SHP77 treated with DMSO at 0.1 percent for 48 hours (cell line): ENCODE data around the gene USP48.

Experiments used
- DNase-seq: peaks from one replicate; lab custom pipeline; 2025; lab: John Stamatoyannopoulos, UW

The USP48 gene

GRCh38 chr1:21652937-21653743 lies 129.8 kb downstream of the USP48 start:
- DNase-seq: no peak

GRCh38 chr1:21652101-21652936 lies 130.6 kb downstream of the USP48 start:
- no peak for DNase-seq

DNA sequence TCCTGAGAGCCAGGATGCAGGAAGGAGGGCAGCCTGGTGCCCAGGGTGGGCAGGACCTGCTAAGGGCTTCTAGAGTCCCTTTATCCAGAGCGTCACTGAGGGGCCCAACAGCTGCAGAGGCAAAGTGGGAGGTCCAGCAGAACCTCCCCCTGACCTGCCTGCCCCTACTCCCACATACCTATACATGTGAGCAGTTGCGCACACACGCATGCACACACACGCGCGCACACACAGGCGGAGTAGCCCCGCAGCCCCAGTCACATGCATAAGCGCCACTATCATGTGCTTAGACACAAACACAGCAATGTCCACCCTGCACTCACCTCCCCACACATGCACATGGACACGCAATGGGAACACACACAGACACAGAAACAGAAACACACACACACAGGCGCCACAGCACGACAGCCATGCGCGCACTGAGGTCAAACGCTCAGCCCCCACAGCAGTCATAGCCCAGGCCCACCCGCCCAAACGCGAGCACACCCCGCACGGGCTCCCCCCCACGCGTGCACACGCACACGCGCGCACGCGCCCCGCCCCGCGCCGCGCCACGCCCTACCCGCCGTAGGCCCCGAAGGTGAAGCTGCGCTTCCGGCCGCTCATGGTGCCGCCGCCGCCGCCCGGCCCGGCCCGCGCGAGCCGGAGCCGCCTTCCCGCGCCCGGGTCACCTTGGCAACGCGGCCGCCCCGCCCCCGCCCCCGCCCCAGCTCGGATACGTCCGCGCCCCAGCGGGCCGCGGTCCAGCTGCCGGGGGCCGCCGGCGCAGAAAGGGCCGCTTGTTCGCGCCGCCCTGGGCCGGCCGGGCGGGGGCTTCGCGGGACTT lies 131.5 kb downstream of the USP48 start:
- DNase-seq: no peak

DNA sequence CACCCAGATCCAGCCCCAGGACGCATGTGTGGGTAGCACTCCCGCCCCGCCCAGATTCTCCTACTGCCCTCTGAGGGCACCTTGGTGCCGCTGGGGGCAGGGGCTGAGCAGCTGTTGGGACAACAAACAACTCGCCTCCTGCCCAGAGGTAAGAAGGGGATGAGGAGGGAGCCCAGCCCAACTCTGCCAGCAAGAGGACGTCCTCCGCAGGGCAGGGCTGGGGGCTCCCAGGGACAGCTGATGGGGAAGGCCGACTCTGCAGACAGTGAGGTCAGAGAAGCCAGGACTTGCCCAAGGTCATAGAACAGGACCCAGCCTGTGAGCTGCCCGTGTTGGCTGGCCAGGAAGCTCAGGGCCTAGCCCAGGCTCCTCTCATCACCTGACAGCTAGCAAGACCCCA lies 132.5 kb downstream of the USP48 start:
- no peak for DNase-seq

DNA sequence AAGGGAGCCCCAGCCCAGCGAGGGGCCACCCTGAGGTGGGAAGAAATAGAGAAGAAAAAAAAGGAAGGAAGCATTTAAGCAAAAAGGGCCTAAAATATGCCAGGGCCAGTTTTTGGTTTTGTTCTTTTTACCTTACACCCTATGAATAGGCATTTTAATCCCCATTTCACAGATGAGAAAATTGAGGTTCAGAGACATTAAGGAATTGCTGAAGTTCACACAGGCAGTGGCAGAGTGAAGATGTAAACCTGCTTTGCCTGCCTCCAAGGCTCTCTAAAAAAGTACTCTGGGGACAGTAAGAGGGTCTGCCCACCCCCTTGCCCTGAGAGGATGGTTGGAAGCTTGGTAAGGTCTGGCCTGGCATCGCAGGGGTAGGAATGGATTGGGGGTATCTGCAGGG lies 133.6 kb downstream of the USP48 start:
- DNase-seq: no peak

DNA sequence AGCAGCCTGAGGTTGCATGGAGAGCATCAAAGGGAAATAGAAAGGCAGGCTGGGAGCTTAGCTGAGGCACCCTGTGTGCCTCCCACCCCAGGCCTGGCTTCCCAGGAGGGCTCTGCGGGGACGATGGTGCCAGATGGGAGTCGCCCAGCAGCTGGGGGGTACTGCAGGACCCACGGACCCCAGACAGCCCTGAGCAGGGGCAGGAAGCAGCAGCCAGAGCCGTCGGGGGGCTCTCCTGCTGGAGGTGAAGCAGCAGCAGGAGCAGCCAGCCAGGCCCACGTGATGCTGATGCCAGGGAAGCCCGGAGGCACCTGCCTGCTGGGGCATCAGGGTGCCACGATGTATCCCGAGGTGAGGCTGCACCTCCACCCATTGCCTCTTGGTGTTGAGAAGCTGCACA lies 134.2 kb downstream of the USP48 start:
- no peak for DNase-seq

DNA sequence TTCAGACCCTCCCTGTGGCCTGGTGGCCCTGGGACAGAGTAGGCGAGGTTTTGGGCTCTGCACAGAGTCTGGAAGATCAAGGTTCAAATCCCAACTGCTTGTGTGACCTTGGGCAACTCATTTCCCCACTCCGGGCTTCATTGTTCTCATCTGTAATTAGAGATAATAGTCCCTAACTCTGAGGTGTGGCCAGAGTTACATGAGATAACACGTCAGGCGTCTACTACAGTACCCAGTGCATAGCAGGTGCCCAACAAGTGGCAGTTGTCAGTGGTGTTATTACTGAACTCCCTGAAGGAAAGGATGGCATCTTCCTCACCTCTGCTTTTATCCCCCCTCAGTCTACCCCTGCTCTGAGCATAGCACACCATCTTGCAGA lies 134.6 kb downstream of the USP48 start:
- DNase-seq: no peak

DNA sequence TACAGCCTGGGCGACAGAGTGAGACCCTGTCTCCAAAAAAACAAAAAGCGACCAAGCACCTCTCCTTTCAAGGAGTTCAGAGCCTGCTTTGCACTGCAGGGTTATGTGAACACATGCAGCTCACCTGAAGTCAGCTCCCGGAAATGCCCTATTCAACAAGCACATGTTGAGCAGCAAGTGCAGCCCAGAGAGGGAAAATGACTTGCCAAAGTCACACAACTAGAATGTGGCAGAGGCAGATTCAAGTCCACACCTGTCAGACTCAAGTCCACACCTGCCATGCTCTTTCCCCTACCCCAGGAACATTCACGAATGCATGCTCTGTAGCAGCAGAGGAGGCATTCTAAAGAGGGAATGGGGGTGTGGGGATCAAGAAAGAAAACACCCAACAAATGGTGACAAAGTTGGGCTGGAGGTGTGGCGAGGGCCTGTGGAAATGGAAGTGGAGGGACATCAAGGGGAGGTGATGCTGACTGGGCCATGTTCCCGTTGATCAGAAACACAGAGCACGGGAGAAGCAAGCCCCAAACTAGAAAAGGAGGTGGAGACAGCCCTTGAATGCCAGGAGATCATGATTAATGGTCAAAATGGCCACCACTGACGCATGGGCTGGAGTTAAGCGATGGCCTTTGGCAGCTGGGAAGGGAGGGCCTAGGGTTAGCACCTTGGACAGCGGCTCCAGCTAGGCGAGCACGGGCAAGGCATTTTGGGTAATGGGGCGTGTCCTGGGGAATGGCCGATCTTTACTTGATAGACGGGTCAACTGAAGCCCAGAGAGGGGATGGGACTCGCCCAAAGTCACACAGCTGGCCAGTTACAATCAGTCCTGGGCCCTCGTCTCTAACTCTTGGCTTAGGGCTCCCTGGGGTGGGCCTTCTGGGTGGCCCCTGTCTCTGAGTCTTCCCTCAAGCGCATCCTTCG lies 135.3 kb downstream of the USP48 start:
- DNase-seq: no peak

- no peak for DNase-seq
Measured at GRCh38 chr1:21645550-21645949, 137.4 kb downstream of the USP48 start.

- no peak for DNase-seq
Measured at GRCh38 chr1:21644906-21645305, 138.0 kb downstream of the USP48 start.

DNA sequence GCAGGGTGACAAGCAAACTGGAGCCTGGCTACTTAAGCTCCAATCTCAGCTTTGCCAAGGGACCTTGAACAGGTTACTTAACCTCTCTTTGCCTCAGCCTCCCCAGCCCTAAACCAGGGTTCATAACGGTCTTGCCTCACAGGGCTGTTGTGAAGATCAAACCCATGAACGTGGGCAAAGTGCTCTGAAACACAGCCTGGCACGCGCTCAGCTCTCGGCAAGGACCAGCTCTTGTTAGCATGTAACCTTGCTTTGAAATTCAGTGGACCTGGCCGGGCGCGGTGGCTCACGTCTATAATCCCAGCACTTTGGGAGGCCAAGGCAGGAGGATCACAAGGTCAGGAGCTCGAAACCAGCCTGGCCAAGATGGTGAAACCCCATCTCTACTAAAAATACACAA lies 138.6 kb downstream of the USP48 start:
- no peak for DNase-seq

- DNase-seq: no peak
Measured at GRCh38 chr1:21643624-21644023, 139.3 kb downstream of the USP48 start.

GRCh38 chr1:21641967-21642739 lies 140.8 kb downstream of the USP48 start:
- DNase-seq: no peak

GRCh38 chr1:21641537-21641936 lies 141.4 kb downstream of the USP48 start:
- DNase-seq: no peak

DNA sequence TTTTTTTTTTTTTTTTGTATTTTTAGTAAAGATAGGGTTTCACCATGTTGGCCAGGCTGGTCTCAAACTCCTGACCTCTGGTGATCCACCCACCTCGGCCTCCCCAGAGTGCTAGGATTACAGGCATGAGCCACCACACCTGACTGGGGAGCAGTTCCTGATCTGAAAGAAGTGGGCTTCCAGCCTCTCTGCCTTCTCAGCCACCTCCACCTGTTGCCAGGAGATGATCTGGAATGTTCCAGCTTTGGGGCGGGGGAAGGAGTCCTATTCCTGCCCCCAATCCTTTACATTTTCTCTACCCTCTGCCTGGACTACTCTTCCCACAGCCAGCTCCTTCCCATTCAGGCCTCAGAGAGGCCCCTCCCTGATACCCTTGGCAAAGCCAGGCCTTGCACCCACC lies 141.9 kb downstream of the USP48 start:
- DNase-seq: no peak

GRCh38 chr1:21640653-21641052 lies 142.3 kb downstream of the USP48 start:
- no peak for DNase-seq

DNA sequence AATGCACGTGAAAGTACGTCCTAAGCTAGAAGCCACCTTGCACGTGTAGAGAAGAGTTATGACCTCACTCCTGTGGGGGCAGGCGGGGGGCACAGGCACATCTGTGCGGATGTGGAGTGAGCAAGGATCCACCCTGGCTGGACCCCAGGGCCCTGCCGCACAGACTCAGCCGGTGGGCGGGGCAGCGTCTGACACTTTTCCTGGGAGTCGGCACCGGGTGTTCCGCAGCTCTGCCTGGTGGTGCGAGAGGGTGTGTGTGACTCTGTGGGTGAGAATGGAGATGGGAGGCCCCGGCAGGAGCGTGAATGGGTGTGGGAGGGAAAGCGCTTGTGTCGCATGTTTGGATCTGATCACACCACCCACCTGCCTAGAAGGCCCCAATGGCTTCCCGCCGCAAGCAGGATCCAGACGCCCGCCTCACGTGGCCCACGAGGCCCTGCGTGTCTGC lies 143.3 kb downstream of the USP48 start:
- DNase-seq: no peak

DNA sequence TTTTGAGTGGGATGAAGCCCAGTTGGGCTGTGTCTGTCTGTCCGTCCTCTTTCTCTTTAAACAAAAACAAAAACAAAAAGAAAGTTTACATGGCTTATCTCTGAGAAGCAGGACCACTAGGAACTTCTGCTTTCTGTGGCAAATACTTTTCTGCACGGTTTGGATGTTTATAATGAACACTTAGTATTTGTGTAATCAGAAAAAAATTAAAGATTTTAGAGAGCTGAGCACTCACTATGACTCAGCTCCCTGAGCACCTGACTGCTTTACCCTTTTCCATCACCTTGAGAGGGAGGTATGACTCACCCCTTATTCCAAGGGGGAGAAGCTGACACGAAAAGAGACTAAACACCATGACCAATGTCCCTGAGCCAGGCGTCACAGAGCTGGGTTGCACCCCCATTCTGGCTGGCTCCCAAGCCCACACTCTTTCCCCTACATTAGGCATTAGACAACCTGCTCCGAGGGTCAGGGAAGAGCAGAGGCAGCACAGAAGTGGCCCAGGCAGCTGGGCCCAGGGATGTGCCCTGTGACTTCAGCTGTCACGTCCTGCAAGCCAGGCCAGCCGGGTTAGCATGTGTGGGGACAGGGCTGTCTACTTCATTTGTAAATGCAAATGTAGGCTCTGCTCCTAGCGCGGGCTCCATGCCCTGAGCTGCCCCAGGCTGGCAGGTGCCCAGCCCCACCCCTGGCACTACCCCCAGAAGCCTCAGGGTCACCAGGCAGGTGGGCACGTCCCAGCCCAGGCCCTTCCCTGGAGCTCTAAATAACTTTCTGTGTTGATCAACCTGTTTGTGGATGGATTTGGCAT lies 144.2 kb downstream of the USP48 start:
- peak; percentile 42 for DNase-seq

- no peak for DNase-seq
Measured at GRCh38 chr1:21637514-21637913, 145.4 kb downstream of the USP48 start.

DNA sequence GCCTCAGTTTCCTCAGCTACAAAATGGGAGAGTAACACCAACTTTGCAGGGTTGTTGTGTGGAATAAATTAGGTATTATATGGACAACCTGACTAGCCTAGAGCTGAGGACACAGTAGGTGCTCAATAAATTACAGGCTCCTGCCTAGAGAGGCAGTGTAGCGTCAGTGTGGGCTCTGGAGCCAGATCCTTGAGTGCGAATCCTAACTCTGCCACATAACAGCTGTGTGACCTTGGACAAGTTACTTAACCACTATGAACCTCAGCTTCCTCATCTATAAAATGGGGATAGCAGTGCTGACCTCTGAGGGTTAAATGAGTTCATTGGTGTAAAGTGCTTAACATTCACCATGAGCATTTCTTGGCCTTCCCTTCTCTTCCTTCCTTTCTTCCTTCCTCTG lies 146.9 kb downstream of the USP48 start:
- no peak for DNase-seq
